ENCODE results near the gene TUBB2B. TPM values are rescaled to one million over a fixed set of nuclear protein-coding genes. Genes with fewer than 3 reads are reported as not detected.

Gene TUBB2B
- polyA plus RNA-seq, 3 donors: 0.15 to 3.5 TPM; not detected in 1

GRCh38 chr6:3252861-3253596 is 25.6 kb upstream of the TUBB2B start:
- peaks cover 10% of the 10 kb centered on the region for H3K4me1 Mint-ChIP-seq
- no peak overlapping the region for H3K4me2 ChIP-seq (replicated peaks; ENCODE audit: extremely low read depth, low read length, poor library complexity, severe bottlenecking)
- peaks cover 0 to 29% of the 10 kb centered on the region in 2 donors for H3K27me3 ChIP-seq (ENCODE audit: control insufficient read depth in 2 of 2, insufficient read depth in 2 of 2, low read length in 2 of 2)
- H3K9me3 Mint-ChIP-seq: peaks cover 6 to 15% (median 8%) of the 10 kb centered on the region in 7 donors
- no peak for TF ChIP-seq CTCF (IDR thresholded peaks at IDR 0.05)
- H3K27ac ChIP-seq (ENCODE audit: low read depth in 1 of 2, low read length in 2 of 2): peak overlapping the region in 1 of 2 donors; percentile 39
- peaks cover 34 to 42% (median 39%) of the 10 kb centered on the region in 3 donors for H3K27me3 Mint-ChIP-seq (ENCODE audit: low read depth in 3 of 3)
- H3K9me3 ChIP-seq (replicated peaks in 1 of 2; ENCODE audit: control insufficient read depth in 1 of 2, insufficient read depth in 1 of 2, low read length in 2 of 2): peaks cover 0 to 3% of the 10 kb centered on the region in 2 donors
- H3K9ac ChIP-seq (ENCODE audit: insufficient read depth, low read length, poor library complexity, severe bottlenecking): peak overlapping the region; percentile 40
- H2AFZ ChIP-seq (ENCODE audit: insufficient read depth, low read depth, low read length, poor library complexity, severe bottlenecking): no peak overlapping the region
- H3K79me2 ChIP-seq (ENCODE audit: insufficient read depth, low read length): no peaks in the 10 kb centered on the region
- peak overlapping the region in 1 of 2 donors; percentile 67 for H3K4me3 Mint-ChIP-seq
- no peaks in the 10 kb centered on the region for H3K36me3 Mint-ChIP-seq
- no peaks in the 10 kb centered on the region for H4K20me1 ChIP-seq (ENCODE audit: insufficient read depth, low read length)
- intact Hi-C loops (cut with micrococcal nuclease): loop anchor here (10.0 kb wide), 1 partner anchor 258 kb away; the partner anchor contains the start of gene NQO2 (in 2 of the 2)
- peak overlapping the region in 1 of 7 donors; percentile 16 for H3K27ac Mint-ChIP-seq
- no peaks in the 10 kb centered on the region for H3K36me3 ChIP-seq (replicated peaks in 1 of 2; ENCODE audit: control insufficient read depth in 1 of 2, insufficient read depth in 2 of 2, low read length in 2 of 2)
- 95% methylated on average over 21 of the region's 22 CpGs for WGBS (ENCODE audit: insufficient coverage)
- peaks cover 5 to 13% of the 10 kb centered on the region in 2 donors for H3K4me1 ChIP-seq (ENCODE audit: control insufficient read depth in 1 of 2, insufficient read depth in 2 of 2, low read length in 2 of 2)
- peak overlapping the region in 1 of 3 experiments; percentile 5 for H3K4me3 ChIP-seq (replicated peaks in 1 of 3; ENCODE audit: low read depth in 2 of 3, low read length in 3 of 3)
- DNase-seq: peak in 2 of 3 donors; percentile 12 to 19

GRCh38 chr6:3252369-3252768 is 24.9 kb upstream of the TUBB2B start:
- Histone ChIP-seq H3K4me3 (replicated peaks in 1 of 3; ENCODE audit: low read depth in 2 of 3, low read length in 3 of 3) (peak overlapping the region in 1 of 3 experiments; percentile 5), H3K27me3 (ENCODE audit: control insufficient read depth in 2 of 2, insufficient read depth in 2 of 2, low read length in 2 of 2) (peaks cover 0 to 32% of the 10 kb centered on the region in 2 donors), H3K9ac (ENCODE audit: insufficient read depth, low read length, poor library complexity, severe bottlenecking) (no peak overlapping the region), H3K36me3 (replicated peaks in 1 of 2; ENCODE audit: control insufficient read depth in 1 of 2, insufficient read depth in 2 of 2, low read length in 2 of 2) (no peaks in the 10 kb centered on the region), H2AFZ (ENCODE audit: insufficient read depth, low read depth, low read length, poor library complexity, severe bottlenecking) (no peak overlapping the region), H4K20me1 (ENCODE audit: insufficient read depth, low read length) (no peaks in the 10 kb centered on the region), H3K9me3 (replicated peaks in 1 of 2; ENCODE audit: control insufficient read depth in 1 of 2, insufficient read depth in 1 of 2, low read length in 2 of 2) (peaks cover 0 to 3% of the 10 kb centered on the region in 2 donors), H3K27ac (ENCODE audit: low read depth in 1 of 2, low read length in 2 of 2) (peak overlapping the region in 1 of 2 donors; percentile 39), H3K4me1 (ENCODE audit: control insufficient read depth in 1 of 2, insufficient read depth in 2 of 2, low read length in 2 of 2) (peaks cover 5 to 13% of the 10 kb centered on the region in 2 donors), H3K4me2 (replicated peaks; ENCODE audit: extremely low read depth, low read length, poor library complexity, severe bottlenecking) (no peak overlapping the region), H3K79me2 (ENCODE audit: insufficient read depth, low read length) (no peaks in the 10 kb centered on the region)
- 75% methylated on average over 10 of the region's 10 CpGs for WGBS (ENCODE audit: insufficient coverage)
- H3K27ac Mint-ChIP-seq: peak overlapping the region in 2 of 7 donors; percentile 1 to 16
- H3K4me3 Mint-ChIP-seq: peak overlapping the region in 1 of 2 donors; percentile 67
- TF ChIP-seq CTCF (IDR thresholded peaks at IDR 0.05): no peak
- peak; percentile 20 to 25 (median 23) for DNase-seq
- intact Hi-C loops (cut with micrococcal nuclease): loop anchor here (10.0 kb wide), 1 partner anchor 258 kb away; the partner anchor contains the start of gene NQO2 (in 2 of the 2)
- no peaks in the 10 kb centered on the region for H3K36me3 Mint-ChIP-seq
- peaks cover 38 to 44% (median 41%) of the 10 kb centered on the region in 3 donors for H3K27me3 Mint-ChIP-seq (ENCODE audit: low read depth in 3 of 3)
- peaks cover 6 to 15% (median 8%) of the 10 kb centered on the region in 7 donors for H3K9me3 Mint-ChIP-seq
- H3K4me1 Mint-ChIP-seq: peaks cover 10% of the 10 kb centered on the region

Data from CD14-positive monocyte (primary cell).